HepG2 (cell line): ENCODE results near the gene CERS6. TPM values are rescaled to one million over a fixed set of nuclear protein-coding genes. Genes with fewer than 3 reads are reported as not detected.

Experiments used
- ATF7-NPFF ChIP-seq: sonication (generic); formaldehyde crosslinking; IDR thresholded peaks from 2 replicates; pipeline ENCODE4 v1.8.1; 2023; ENCODE audit warnings: mild to moderate bottlenecking, low read depth, missing genetic modification reagents, moderate library complexity
- EZH2 ChIP-seq: conservative IDR thresholded peaks from 2 replicates; pipeline ENCODE4 v1.6.1; 2012; ENCODE audit warnings: mild to moderate bottlenecking, low read depth, low read length, moderate library complexity
- MTF2 ChIP-seq: sonication (generic); formaldehyde crosslinking; IDR thresholded peaks from 2 replicates; pipeline ENCODE4 v1.5.0; 2020; ENCODE audit warnings: missing genetic modification reagents, borderline replicate concordance
- RAD21 ChIP-seq: fragments of 450-650 bp; formaldehyde crosslinking; IDR thresholded peaks from 2 replicates; pipeline ENCODE4 v1.5.0; 2020; ENCODE audit warnings: mild to moderate bottlenecking
- ZNF674 ChIP-seq: sonication (generic); formaldehyde crosslinking; IDR thresholded peaks from 2 replicates; pipeline ENCODE4 v1.5.0; 2020; ENCODE audit warnings: low read depth, mild to moderate bottlenecking, missing genetic modification reagents
- polyA plus RNA-seq, 8 experiments: library from polyadenylated mRNA; depleted of rRNA in 3 of 8; stranded (reverse) in 7 of 8; unstranded in 1 of 8; fragments of >200 nt; fragmentation: Illumina TruSeq in 4 of 8; extraction: Trizol in 4 of 8; gene quantifications; 2 replicates each; pipeline versions ENCODE4 v1.2.1 to v1.2.3, GENCODE V29; 2011 to 2016; ENCODE audit warnings: low read depth in 4 of 8, missing spikeins in 1 of 8, mixed read lengths in 1 of 8; ENCODE audit not compliant: insufficient read depth in 1 of 8
- total RNA-seq, 5 experiments: library from RNA; depleted of rRNA; stranded (reverse); fragments of >200 nt; fragmentation: Illumina TruSeq; extraction: Trizol; gene quantifications; 2 replicates each; pipeline ENCODE4 v1.2.3, GENCODE V29; 2016; ENCODE audit warnings: low read depth in 1 of 5
- TF ChIP-seq, protein P1 (sequence below): sonication (generic); formaldehyde crosslinking; IDR thresholded peaks from 2 replicates; pipeline ENCODE4 v1.4.0; 2020; ENCODE audit warnings: missing genetic modification reagents, borderline replicate concordance
- TF ChIP-seq, protein P2 (sequence below): sonication (generic); formaldehyde crosslinking; IDR thresholded peaks from 2 replicates; pipeline ENCODE4 v1.5.1; 2020; ENCODE audit warnings: missing genetic modification reagents, mild to moderate bottlenecking, borderline replicate concordance
- TF ChIP-seq, protein P3 (sequence below): sonication (generic); formaldehyde crosslinking; IDR thresholded peaks from 2 replicates; pipeline ENCODE4 v1.5.0; 2020; ENCODE audit warnings: mild to moderate bottlenecking, missing genetic modification reagents
- TF ChIP-seq, protein P4 (sequence below), 2 experiments: sonication (generic) in 1 of 2; formaldehyde crosslinking in 1 of 2; IDR thresholded peaks; 2 replicates each; pipeline versions ENCODE4 v1.4.0 to v1.6.1; 2016 to 2020; ENCODE audit warnings: borderline replicate concordance in 1 of 2, low read depth in 1 of 2, mild to moderate bottlenecking in 1 of 2, missing genetic modification reagents in 1 of 2
- TF ChIP-seq, protein P5 (sequence below): sonication (generic); formaldehyde crosslinking; IDR thresholded peaks from 2 replicates; pipeline ENCODE4 v1.9.0; 2022; ENCODE audit warnings: low read depth, missing genetic modification reagents
- TF ChIP-seq, protein P6 (sequence below): IDR thresholded peaks from 2 replicates; pipeline ENCODE4 v1.6.1; 2012; ENCODE audit warnings: inconsistent platforms

The CERS6 gene
- total and polyA plus RNA-seq, 2 of the 13 experiments (the other 11 are each of a cell fraction or from before 2014, with no cell fraction given) = 10.1 to 20.3 TPM

DNA sequence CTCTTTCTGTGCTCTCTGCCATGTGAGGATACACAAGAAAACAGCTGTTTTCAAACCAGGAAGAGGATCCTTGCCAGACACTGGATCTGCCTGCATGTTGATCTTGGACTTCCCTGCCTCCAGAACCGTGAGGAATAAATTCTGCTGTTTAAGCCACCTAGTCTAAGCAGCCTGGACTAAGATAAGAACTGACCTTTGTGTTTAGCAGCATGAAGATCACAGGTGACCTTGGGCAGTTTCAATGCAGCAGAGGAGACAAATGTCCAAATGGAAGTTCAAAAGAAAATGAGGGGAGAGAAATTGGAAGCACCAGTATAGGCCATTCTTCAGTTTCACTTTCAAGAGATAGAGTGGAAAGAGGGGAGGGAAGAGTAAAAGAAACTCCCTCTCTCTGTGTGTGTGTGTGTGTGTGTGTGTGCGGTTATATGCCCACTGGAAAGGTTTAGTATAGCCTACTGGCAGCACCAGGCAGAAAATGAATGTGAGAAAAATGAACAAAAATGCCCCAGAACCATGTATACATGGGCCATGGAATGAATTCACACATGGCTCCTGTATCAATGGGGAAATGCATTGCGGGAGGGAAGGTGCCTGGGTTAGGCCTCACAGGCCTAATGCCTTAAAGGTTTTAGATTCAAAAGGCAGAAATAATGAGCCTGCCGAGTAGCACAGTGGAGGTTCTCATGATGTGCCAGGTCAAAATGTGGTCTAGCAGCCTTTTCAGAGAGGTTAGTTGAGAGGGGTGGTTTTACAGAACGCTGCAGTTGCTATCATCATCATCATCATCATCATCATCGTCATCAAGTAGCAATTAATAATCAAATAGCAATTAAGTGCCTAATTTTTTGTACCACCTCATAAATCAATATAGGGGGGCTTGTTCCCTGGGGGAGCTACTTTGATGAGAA is 1.1 kb upstream of the CERS6 start (continued):
- TF ChIP-seq, protein P1, sequence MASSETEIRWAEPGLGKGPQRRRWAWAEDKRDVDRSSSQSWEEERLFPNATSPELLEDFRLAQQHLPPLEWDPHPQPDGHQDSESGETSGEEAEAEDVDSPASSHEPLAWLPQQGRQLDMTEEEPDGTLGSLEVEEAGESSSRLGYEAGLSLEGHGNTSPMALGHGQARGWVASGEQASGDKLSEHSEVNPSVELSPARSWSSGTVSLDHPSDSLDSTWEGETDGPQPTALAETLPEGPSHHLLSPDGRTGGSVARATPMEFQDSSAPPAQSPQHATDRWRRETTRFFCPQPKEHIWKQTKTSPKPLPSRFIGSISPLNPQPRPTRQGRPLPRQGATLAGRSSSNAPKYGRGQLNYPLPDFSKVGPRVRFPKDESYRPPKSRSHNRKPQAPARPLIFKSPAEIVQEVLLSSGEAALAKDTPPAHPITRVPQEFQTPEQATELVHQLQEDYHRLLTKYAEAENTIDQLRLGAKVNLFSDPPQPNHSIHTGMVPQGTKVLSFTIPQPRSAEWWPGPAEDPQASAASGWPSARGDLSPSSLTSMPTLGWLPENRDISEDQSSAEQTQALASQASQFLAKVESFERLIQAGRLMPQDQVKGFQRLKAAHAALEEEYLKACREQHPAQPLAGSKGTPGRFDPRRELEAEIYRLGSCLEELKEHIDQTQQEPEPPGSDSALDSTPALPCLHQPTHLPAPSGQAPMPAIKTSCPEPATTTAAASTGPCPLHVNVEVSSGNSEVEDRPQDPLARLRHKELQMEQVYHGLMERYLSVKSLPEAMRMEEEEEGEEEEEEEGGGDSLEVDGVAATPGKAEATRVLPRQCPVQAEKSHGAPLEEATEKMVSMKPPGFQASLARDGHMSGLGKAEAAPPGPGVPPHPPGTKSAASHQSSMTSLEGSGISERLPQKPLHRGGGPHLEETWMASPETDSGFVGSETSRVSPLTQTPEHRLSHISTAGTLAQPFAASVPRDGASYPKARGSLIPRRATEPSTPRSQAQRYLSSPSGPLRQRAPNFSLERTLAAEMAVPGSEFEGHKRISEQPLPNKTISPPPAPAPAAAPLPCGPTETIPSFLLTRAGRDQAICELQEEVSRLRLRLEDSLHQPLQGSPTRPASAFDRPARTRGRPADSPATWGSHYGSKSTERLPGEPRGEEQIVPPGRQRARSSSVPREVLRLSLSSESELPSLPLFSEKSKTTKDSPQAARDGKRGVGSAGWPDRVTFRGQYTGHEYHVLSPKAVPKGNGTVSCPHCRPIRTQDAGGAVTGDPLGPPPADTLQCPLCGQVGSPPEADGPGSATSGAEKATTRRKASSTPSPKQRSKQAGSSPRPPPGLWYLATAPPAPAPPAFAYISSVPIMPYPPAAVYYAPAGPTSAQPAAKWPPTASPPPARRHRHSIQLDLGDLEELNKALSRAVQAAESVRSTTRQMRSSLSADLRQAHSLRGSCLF = no peak
- TF ChIP-seq, protein P2, sequence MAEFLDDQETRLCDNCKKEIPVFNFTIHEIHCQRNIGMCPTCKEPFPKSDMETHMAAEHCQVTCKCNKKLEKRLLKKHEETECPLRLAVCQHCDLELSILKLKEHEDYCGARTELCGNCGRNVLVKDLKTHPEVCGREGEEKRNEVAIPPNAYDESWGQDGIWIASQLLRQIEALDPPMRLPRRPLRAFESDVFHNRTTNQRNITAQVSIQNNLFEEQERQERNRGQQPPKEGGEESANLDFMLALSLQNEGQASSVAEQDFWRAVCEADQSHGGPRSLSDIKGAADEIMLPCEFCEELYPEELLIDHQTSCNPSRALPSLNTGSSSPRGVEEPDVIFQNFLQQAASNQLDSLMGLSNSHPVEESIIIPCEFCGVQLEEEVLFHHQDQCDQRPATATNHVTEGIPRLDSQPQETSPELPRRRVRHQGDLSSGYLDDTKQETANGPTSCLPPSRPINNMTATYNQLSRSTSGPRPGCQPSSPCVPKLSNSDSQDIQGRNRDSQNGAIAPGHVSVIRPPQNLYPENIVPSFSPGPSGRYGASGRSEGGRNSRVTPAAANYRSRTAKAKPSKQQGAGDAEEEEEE (CRISPR knock-in tag) = peak; percentile 84; the same call in 1 of the 2 replicates
- TF ChIP-seq ZNF674 (CRISPR knock-in tag) = no peak
- no peak for TF ChIP-seq MTF2 (CRISPR knock-in tag)
- TF ChIP-seq, protein P3, sequence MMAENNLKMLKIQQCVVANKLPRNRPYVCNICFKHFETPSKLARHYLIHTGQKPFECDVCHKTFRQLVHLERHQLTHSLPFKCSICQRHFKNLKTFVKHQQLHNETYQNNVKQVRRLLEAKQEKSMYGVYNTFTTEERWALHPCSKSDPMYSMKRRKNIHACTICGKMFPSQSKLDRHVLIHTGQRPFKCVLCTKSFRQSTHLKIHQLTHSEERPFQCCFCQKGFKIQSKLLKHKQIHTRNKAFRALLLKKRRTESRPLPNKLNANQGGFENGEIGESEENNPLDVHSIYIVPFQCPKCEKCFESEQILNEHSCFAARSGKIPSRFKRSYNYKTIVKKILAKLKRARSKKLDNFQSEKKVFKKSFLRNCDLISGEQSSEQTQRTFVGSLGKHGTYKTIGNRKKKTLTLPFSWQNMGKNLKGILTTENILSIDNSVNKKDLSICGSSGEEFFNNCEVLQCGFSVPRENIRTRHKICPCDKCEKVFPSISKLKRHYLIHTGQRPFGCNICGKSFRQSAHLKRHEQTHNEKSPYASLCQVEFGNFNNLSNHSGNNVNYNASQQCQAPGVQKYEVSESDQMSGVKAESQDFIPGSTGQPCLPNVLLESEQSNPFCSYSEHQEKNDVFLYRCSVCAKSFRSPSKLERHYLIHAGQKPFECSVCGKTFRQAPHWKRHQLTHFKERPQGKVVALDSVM = no peak
- no peak for TF ChIP-seq EZH2
- TF ChIP-seq, protein P4, sequence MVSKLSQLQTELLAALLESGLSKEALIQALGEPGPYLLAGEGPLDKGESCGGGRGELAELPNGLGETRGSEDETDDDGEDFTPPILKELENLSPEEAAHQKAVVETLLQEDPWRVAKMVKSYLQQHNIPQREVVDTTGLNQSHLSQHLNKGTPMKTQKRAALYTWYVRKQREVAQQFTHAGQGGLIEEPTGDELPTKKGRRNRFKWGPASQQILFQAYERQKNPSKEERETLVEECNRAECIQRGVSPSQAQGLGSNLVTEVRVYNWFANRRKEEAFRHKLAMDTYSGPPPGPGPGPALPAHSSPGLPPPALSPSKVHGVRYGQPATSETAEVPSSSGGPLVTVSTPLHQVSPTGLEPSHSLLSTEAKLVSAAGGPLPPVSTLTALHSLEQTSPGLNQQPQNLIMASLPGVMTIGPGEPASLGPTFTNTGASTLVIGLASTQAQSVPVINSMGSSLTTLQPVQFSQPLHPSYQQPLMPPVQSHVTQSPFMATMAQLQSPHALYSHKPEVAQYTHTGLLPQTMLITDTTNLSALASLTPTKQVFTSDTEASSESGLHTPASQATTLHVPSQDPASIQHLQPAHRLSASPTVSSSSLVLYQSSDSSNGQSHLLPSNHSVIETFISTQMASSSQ (IDR thresholded peaks at IDR 0.05; ENCODE audit: low read depth) = no peak
- TF ChIP-seq, protein P4 (CRISPR knock-in tag; IDR thresholded peaks at IDR 0.05; ENCODE audit: borderline replicate concordance) = no peak
- TF ChIP-seq, protein P5, sequence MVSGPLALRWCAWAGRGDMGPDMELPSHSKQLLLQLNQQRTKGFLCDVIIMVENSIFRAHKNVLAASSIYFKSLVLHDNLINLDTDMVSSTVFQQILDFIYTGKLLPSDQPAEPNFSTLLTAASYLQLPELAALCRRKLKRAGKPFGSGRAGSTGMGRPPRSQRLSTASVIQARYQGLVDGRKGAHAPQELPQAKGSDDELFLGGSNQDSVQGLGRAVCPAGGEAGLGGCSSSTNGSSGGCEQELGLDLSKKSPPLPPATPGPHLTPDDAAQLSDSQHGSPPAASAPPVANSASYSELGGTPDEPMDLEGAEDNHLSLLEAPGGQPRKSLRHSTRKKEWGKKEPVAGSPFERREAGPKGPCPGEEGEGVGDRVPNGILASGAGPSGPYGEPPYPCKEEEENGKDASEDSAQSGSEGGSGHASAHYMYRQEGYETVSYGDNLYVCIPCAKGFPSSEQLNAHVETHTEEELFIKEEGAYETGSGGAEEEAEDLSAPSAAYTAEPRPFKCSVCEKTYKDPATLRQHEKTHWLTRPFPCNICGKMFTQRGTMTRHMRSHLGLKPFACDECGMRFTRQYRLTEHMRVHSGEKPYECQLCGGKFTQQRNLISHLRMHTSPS = no peak
- TF ChIP-seq, protein P6, sequence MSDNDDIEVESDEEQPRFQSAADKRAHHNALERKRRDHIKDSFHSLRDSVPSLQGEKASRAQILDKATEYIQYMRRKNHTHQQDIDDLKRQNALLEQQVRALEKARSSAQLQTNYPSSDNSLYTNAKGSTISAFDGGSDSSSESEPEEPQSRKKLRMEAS = no peak
- no peak for TF ChIP-seq RAD21 (CRISPR knock-in tag)
- no peak for TF ChIP-seq ATF7-NPFF (CRISPR knock-in tag)
